OCI-LY3 (cell line): ENCODE measurements around the gene TENM4.

Experiments
- H2AFZ ChIP-seq: fragments of 200-600, 300-600 bp; shearing (Covaris generic); 2 replicates; pipeline ENCODE4 v1.6.0; 2014; ENCODE audit warnings: antibody characterized with exemption, low read depth, low read length
- H3K27ac ChIP-seq: fragments of 200-600, 300-600 bp; sonication (generic); 2 replicates; pipeline ENCODE4 v1.5.1; 2014; ENCODE audit warnings: mild to moderate bottlenecking, low read length, moderate library complexity, mixed read lengths
- H3K27me3 ChIP-seq: fragments of 200-600, 300-600 bp; sonication (generic); 2 replicates; pipeline ENCODE4 v1.6.1; 2014; ENCODE audit warnings: low read depth, low read length, mixed read lengths
- H3K36me3 ChIP-seq: fragments of 200-600, 300-600 bp; sonication (generic); replicated peaks from 2 replicates; pipeline ENCODE3; 2014; ENCODE audit warnings: low read depth, low read length, mixed read lengths
- H3K4me1 ChIP-seq: fragments of 300-600, 200-600 bp; sonication (generic); 2 replicates; pipeline ENCODE4 v1.6.1; 2014; ENCODE audit warnings: low read length, mixed read lengths
- H3K4me2 ChIP-seq: fragments of 200-600, 300-600 bp; sonication (generic); 2 replicates; pipeline ENCODE4 v1.6.1; 2014; ENCODE audit warnings: low read length, mixed read lengths
- H3K4me3 ChIP-seq: fragments of 300-600, 200-600 bp; sonication (generic); 2 replicates; pipeline ENCODE4 v1.5.1; 2014; ENCODE audit warnings: antibody characterized with exemption, mild to moderate bottlenecking, low read length, moderate library complexity
- H3K79me2 ChIP-seq: fragments of 300-600, 200-600 bp; shearing (Covaris generic); 2 replicates; pipeline ENCODE4 v1.6.1; 2014; ENCODE audit warnings: mild to moderate bottlenecking, low read length, mixed read lengths
- H3K9ac ChIP-seq: fragments of 300-600, 200-600 bp; shearing (Covaris generic); 2 replicates; pipeline ENCODE4 v1.6.0; 2014; ENCODE audit warnings: mild to moderate bottlenecking, low read length, moderate library complexity
- H3K9me3 ChIP-seq: fragments of 200-600, 300-600 bp; shearing (Covaris generic); 2 replicates; pipeline ENCODE4 v1.6.1; 2014; ENCODE audit warnings: low read length, mixed read lengths; ENCODE audit not compliant: insufficient read depth
- H4K20me1 ChIP-seq: fragments of 200-600, 300-600 bp; sonication (generic); 2 replicates; pipeline ENCODE4 v1.6.1; 2016; ENCODE audit warnings: low read length, mixed read lengths; ENCODE audit not compliant: insufficient read depth
- EZH2phosphoT487 ChIP-seq: fragments of 200-600 bp; shearing (Covaris generic); IDR thresholded peaks from 2 replicates; pipeline ENCODE4 v1.6.1; 2018; ENCODE audit warnings: antibody characterized with exemption, mixed run types, low read depth
- TF ChIP-seq, protein P1 (sequence below): fragments of 200-600, 300-600 bp; sonication (generic); IDR thresholded peaks from 2 replicates; pipeline ENCODE4 v1.5.1; 2014; ENCODE audit warnings: antibody characterized with exemption, low read length, low read depth

Gene TENM4

DNA sequence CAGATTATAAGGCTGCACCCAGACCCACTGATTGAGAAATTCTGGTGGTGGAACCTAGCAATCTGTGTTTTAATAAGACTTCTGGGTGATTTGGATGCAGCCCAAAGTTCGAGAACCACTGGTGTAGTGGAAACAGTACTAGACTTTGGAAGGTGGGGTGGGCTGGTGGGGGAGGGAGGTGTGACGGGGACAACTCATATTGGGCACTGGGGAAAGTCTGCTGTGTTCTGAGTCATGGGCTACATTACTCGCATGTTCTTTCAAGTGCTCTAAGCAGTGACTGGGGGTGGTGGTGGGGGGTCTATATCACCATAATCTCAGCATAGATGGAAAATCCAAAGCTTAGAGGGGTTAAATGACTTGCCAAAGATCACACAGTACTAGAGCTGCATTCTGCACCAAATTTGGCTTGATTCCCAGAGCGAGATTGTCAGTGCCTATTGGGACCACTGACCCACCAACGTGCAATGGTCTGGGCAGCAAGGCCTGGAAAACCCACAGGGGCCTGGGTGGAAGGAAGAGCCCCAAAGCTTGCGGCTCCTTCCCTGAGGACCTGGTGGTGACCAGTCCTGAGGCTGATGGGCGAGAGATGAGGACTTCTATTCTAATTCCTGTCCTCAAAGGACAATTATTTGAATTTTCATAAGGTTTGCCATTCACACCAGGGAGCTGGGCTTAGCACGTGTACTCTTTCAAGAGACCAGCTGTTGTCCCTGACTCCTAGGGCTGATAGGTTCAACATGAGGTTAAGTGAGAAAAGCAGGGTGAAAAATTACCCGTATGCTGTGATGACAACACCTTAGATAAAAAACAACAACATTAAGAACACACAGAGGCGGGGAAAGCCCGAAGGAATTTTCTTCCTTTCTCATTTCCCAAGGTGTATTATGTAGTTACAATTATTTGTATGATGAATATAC is 788.6 kb downstream of the TENM4 start:
- Histone ChIP-seq H3K27ac (no peak overlapping the region), H2AFZ (no peak overlapping the region), H3K4me3 (no peak overlapping the region), H3K27me3 (no peaks in the 10 kb centered on the region; the same call in 1 of the 2 replicates), H3K4me1 (peaks cover 8% of the 10 kb centered on the region; the same call in 1 of the 2 replicates), H3K36me3 (no peaks in the 10 kb centered on the region), H3K79me2 (no peaks in the 10 kb centered on the region), H3K9ac (no peak overlapping the region), H3K4me2 (no peak overlapping the region), H3K9me3 (no peaks in the 10 kb centered on the region), H4K20me1 (no peaks in the 10 kb centered on the region)
- TF ChIP-seq, protein P1, sequence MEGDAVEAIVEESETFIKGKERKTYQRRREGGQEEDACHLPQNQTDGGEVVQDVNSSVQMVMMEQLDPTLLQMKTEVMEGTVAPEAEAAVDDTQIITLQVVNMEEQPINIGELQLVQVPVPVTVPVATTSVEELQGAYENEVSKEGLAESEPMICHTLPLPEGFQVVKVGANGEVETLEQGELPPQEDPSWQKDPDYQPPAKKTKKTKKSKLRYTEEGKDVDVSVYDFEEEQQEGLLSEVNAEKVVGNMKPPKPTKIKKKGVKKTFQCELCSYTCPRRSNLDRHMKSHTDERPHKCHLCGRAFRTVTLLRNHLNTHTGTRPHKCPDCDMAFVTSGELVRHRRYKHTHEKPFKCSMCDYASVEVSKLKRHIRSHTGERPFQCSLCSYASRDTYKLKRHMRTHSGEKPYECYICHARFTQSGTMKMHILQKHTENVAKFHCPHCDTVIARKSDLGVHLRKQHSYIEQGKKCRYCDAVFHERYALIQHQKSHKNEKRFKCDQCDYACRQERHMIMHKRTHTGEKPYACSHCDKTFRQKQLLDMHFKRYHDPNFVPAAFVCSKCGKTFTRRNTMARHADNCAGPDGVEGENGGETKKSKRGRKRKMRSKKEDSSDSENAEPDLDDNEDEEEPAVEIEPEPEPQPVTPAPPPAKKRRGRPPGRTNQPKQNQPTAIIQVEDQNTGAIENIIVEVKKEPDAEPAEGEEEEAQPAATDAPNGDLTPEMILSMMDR: no peak
- TF ChIP-seq EZH2phosphoT487: no peak

DNA sequence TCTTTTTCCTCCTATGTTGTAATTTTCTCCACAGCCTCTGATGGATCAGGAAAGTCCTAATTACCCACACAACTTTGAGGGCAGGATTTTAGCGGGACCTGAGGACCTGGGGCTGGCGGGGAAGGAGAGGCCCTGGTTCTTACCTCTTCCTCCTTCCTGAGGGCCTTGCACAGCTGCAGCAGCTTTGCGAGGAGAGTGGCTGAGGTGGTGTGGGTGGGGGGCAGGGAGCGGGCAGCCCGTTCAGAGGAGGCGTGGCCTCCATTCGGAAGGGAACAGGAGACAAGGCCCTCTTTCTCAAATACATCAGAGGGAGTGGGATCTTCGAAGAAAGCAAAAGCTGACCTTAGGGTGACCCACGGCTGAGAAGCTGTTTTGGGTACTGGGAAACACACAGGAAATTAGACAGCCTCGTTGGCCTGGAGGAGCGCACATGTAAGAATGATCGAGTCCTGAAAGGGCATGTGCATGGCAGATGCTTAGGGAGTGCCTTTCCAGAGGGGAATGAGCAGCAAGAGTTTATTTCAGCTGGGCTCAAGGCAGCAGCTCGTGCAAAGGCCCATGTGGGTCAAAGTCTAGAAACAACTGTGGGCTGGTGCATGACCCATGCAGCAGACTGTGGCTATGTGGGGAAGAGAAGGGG is 789.6 kb downstream of the TENM4 start:
- no peak overlapping the region for H3K27ac ChIP-seq
- TF ChIP-seq, protein P1: no peak
- no peak for TF ChIP-seq EZH2phosphoT487
- H3K4me2 ChIP-seq: no peak overlapping the region
- H3K9ac ChIP-seq: no peak overlapping the region
- H3K79me2 ChIP-seq: no peaks in the 10 kb centered on the region
- no peaks in the 10 kb centered on the region for H3K36me3 ChIP-seq
- no peaks in the 10 kb centered on the region for H3K9me3 ChIP-seq
- no peak overlapping the region for H3K4me3 ChIP-seq
- H3K4me1 ChIP-seq: peaks cover 8% of the 10 kb centered on the region; the same call in 1 of the 2 replicates
- H2AFZ ChIP-seq: no peak overlapping the region
- no peaks in the 10 kb centered on the region for H4K20me1 ChIP-seq
- no peaks in the 10 kb centered on the region; the same call in 1 of the 2 replicates for H3K27me3 ChIP-seq

DNA sequence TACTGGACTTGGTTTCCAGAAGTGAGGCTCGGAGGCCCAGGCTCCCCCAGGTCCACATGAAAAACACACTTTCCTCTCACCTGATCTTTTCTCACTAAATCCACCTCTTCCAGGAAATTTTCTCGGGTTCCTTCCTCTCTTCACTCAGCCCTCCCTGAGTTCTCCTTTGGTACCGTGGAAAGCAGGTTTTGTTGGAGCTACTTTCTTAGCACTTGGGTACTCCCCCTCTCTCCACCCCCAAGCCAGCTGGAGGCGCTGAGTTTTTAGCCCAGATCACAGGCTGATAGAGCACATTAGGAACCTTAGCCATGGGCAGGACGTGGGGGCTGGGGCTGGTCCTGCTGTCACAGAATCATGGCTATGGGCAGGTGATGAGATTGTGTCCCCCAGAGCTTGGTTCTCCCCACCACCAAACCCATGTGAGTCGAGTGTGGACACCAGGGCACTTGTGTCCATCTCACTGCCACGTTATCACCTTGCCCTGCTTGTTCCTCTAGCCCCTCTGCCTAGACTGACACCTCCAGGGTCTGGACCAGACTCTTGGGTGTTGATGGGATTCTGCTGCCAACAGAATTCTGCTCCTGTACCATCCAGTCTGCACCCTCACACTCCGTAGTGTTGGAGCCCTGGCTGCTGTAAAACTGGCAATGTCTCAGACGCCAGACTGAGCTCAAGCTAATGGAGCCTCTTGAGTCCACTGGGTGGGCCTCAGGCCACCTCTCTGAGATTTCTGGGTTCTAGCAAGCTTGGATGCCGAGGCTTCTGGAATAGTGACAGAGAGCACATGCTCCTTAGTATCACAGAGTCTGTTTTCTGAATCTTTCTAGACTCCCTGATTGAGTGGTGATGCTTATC is 791.2 kb downstream of the TENM4 start:
- Histone ChIP-seq H3K9ac (no peak overlapping the region), H3K4me1 (peaks cover 8% of the 10 kb centered on the region; the same call in 1 of the 2 replicates), H3K36me3 (no peaks in the 10 kb centered on the region), H3K4me3 (no peak overlapping the region), H4K20me1 (no peaks in the 10 kb centered on the region), H3K9me3 (no peaks in the 10 kb centered on the region), H3K79me2 (no peaks in the 10 kb centered on the region), H3K27ac (no peak overlapping the region), H3K4me2 (no peak overlapping the region), H3K27me3 (no peaks in the 10 kb centered on the region; the same call in 1 of the 2 replicates), H2AFZ (no peak overlapping the region)
- TF ChIP-seq, protein P1: no peak
- TF ChIP-seq EZH2phosphoT487: no peak
